HG03139 (cell line): Measurements from ENCODE around the gene JARID2.

ENCODE experiments used
- ATAC-seq: cut with Tn5 transposase; IDR thresholded peaks from one replicate; pipeline ENCODE4 v1.9.1; 2021; ENCODE audit not compliant: unreplicated experiment

Gene JARID2

DNA sequence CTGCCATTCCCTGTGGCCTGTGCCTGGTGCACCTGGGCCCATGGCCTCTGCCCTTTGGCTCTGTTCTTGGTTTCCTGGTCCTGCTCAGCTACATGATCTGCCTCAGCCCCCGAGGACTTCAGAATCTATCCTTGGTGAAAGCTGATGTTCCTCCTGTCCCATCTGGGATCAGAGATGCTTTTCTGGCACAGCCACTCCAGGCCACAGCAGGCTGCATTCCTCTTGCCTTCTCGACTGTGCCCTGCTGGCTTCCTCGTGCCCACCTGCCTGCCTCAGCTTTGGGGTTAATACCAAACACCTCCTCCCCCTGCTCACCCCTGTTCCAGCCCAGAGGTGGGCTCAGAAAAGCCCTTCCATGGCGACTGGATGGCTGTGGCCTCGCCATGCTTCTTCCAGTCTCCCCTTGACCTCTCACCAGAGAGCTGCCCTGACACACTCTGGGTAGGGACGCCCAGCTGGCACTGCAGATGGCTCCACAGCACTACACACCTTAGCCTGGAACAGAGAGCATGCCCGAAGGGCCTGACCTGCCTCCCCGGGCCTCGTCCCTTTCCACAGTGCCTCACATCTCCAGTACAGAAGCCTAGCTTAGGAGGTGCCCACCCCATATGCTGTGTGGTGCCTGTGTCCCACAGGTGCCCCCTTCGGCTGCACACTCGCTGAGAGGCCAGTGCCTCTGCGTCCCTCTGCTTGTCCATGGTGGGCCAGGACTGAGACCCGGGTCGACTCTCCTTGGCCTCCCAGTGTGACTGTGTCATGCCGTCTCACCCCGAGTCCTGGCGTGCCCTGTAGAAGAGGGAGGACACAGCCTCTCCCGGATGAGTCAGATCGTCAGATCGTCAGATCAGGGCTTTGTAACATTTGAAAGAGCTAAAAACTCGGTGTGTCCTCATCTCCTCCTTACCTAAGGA, 268.2 kb downstream of the JARID2 start:
- ATAC-seq, result no peak

GRCh38 chr6:15515226-15515625, 269.4 kb downstream of the JARID2 start:
- ATAC-seq, result no peak

DNA sequence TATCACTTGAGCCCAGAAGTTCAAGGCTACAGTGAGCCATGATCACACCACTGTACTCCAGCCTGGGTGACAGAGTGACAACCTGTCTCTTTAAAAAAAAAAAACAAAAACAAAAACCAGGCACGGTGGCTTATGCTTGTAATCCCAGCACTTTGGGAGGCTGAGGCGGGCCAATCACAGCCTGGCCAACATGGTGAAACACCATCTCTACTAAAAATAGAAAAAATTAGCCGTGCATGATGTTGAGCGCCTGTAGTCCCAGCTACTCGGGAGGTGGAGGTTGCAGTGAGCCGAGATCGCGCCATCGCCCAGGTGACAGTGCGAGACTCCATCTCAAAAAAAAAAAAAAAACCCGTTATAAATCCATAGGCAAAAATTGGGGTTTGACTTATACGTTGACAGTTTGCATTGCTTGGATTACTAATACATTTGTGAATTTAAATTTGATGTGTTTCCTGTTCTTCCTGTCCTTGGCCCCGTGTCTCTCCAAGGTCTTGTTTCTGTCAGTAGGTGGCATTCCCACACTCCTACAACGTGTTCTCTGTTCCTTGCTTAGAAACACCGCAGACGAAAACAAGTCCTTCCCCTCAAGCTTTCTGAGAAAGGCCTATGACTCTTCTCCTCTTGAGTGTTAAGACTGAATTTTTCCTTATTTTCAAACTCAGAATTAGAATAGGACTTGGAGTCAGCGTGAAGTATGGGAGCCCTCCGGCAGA, 269.9 kb downstream of the JARID2 start:
- ATAC-seq, result no peak

- no peak for ATAC-seq
Measured at GRCh38 chr6:15516378-15516777, 270.5 kb downstream of the JARID2 start.

DNA sequence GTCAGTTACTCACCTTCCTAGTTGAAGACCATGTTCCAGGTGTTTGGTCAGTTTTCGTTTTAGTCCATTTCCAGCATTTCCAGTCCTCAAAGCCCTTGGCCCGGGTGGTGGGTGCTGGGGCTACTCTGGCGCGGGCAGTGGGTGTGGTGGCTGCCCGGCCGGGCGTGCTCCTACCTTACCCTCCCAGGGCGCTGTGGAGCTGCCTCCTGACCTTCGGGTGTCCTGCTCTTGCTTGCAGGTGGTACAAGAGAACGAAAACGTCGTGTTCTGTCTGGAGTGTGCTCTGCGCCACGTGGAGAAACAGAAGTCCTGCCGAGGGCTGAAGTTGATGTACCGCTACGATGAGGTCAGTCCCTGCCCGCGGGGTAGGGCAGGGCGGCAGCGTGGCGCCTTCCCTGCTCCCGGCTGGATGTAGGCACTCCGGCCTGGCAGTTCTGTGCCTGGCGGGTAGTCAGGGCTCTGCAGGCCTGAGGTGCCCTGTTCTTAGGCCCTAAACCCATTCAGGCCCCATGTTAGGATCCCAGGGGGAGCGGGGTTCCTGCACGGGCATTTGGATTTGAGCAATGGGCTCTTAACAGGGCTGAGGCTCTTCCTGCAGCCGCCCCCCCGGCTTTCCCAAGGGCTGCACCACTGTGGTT, 271.2 kb downstream of the JARID2 start:
- no peak for ATAC-seq

DNA sequence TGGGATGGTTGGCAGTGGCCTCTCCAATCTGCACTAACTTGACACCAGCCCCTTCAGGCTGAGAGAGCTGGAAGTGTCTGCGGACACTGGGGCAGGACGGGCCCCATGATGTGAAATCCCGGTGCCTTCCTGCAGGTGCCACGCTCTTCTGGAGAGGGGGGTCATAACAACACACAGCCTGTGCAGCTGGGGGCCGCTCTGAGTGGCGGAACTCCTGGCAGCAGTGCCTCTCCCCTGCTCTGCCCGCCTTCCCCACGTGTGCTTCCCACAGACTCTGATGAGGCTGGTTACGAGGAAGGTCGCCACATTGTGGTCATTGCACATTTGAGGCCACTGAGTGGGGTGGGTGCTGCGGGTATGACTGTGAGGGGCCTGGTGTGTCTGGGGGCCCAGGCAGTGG, 271.7 kb downstream of the JARID2 start:
- no peak for ATAC-seq

DNA sequence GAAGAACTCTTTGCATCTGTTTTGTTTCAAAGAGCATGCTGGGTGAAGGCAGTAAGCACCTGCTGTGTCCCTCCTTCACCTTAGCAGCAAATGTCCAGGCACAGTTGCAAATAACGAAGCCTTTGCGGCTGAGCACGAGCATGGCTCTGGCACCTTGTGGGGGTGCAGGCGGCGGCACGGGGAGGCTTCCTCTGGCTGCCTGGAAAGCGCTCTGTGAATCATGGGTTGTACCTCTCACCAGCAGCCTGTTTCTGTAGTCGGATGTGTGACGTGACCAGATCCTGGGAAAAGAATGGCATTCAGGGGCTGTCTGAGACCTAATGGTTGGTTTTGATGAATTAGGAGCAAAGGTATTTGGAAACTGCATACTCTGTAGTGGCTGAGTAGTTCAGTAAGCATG, 272.2 kb downstream of the JARID2 start:
- ATAC-seq, result no peak

DNA sequence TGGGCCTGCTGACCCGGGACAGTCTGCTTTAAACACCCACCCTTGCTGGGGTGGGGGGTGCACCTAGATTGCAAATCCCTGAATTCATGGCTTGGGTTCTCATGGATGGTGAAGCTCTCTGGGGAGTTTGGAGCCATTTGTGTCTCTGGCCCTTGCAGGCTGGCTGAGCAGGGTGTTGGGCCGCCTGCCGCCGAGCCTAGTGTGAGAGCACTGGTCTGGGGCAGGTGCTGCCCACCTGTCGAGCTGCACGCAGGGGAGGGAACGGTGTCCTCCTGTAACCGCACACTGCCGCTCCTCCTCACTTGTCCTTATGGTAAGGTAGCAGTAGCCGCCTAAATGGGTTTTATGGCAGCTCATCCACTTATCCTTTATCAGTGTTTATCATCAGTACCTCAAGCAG, 273.0 kb downstream of the JARID2 start:
- no peak for ATAC-seq

DNA sequence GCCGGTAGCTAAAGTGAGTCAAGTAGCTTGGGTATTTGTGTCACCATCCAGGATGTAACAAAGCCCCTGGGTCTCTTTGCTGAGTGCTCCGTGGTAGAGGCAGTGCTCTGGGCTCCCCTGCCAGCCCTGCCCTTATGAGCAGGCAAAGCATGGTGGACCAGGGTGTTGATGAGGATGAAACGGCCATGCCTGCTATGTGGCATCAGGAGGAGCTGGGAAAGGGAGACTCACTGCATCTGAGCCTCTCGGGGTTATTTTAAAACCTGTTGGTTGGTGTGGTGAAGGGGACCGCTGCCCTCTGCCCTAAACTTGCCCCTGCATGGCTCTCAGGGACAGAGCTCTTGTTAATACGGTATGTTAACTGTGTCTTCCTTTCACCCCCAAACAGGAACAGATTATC, 273.8 kb downstream of the JARID2 start:
- ATAC-seq, result no peak

GRCh38 chr6:15520626-15521203, 274.8 kb downstream of the JARID2 start:
- ATAC-seq, result no peak

GRCh38 chr6:15521582-15521981, 275.7 kb downstream of the JARID2 start:
- ATAC-seq, result no peak

DNA sequence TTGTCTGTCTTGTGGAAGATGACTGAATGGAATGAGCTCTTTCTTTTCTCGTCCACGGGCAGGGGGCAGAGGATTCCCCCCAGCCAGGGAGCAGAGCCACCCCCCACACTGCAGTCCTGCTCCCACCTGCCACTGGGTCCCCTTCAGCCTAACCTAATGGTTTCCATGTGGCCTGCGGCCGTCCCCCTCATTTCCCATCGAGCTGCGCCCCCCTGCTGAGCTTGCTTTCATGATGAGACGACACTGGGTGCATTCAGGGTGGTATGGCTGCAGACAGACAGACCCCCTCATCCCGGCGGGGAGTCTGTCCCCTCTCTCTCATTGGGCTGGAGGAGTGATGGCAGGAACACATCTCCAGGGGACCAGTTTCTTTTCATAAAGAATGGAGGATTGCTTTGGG, 276.2 kb downstream of the JARID2 start:
- ATAC-seq, result no peak

DNA sequence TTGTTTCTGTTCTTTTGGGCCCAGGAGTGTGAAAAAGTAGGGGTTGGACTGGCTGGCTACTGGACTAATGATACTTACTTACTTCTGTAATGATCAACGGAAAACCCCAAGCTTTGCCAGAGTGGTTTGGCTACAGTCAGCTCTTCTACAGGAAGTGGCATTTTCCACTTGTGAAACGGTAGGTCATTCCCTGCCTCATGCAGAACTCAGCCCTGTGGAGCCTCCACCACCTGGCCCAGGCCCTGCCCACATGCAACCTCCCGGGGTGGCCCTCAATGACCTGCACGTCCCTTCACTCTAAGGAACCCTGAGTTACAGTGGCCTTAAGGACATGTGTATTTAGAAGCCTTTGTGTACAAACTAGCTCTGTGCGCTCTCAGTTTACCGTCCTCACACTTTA, 276.6 kb downstream of the JARID2 start:
- ATAC-seq, result no peak

DNA sequence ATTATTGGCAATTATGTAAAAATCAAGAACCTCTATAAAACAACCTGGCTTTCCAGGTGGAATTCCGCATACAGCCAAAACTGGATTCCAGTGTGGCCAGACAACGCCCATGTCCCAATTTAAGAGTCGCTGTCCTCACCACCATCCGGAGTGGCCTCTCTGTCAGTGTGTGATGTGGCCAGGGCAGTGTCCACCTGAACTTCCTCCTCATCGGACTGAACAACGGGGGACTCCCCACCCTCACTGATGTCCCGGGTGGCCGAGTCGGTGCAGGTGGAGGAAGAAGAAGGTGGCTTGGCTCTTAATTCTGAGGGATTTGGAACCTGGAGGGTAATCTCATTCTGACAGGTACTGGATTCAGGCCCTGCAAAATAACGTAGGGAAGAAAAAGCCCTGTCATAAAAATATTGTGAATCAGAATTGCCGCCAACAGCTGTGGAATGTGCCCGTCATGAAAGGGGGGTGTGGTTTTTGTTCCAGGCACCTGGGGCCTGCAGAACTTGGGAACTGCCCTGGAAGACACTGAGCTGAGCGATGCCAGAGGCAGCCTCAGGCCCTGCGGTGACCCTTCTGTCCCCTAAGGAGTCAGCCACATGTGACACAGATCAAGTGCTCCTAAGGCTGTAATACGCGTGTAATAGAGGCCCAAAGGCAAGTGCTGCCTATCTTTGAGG, 277.1 kb downstream of the JARID2 start:
- ATAC-seq, result no peak

GRCh38 chr6:15523679-15524630, 278.1 kb downstream of the JARID2 start:
- ATAC-seq, result no peak

GRCh38 chr6:15524861-15525401, 279.1 kb downstream of the JARID2 start:
- no peak for ATAC-seq

DNA sequence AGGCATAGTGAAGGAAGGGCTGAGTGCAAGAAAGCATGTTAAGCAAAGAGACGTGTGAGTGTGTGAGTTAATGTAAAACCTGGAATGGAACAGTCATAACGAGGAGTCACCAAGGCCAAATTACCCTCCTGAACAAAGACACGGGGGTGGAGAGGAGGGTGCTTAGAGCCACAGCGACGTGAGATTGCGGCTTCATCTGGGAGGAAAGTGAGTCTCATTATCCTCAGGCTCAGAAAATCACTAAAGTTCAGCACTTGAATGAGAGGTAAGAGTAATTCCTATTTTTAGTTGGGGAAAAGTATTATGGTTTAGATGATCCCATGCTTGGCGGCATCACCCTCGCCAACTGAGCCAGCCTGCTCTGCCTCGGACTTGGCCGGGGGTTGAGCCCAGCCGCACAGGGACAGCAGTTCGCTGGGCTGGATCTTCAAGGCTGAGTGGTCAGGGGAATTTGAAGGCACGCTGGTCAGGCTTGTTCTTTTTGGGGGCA, 280.4 kb downstream of the JARID2 start:
- no peak for ATAC-seq

DNA sequence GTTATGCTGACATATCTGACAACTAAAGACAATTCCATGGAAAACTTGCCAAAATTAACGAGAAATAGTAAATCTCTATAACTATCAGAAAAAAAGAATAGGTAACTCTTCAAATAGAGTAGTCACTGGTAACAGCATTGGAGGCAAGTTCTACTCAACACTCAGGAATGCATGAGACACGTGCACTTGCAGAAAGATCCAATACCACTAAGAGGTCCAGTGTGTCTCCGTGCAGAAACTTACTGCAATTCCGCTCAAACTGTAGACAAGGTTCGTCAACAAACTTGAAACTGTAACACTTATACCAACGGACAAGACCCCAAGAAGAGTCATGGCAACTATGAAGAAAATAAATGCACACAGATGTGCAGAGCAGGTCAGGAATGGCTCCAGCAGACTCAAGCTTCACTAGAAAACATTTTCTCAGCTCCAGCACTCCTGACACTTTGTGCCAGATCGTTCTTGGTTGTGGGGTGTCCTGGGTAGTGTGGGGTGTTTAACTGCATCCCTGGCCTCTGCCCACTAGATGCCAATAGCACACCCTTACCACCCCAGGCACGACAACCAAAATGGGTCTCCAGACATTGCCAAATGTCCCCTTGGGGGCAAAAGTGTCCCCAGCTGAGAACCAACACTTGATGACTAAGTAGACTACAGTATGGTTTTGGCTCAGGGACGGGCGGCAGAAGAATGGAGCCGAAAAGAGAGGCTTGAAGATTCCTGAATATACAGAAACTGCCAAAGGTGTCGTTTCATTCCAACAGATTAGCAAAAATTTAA, 282.2 kb downstream of the JARID2 start:
- no peak for ATAC-seq

DNA sequence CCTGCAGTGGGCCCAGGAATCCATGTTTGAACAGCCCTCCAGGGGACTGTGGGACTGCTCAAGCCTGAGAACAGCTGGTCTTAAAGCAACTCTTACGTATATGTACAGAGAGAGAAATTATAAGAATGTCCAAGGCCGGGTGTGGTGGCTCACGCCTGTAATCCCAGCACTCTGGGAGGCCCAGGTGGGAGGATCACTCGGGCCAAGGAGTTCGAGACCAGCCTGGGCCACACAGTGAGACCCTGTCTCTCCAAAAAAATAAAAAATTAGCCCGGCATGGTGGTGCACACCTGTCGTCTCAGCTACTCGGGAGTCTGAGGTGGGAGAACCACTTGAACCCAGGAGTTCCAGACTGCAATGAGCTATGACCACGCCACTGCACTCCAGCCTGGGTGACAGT, 283.0 kb downstream of the JARID2 start:
- no peak for ATAC-seq
